A549 (cell line): ENCODE data around the gene TOB2. TPM values are rescaled to one million over a fixed set of nuclear protein-coding genes. Genes with fewer than 3 reads are reported as not detected.

ENCODE experiments used
- ATAC-seq, 2 experiments: fragments of 200-7000 bp in 1 of 2; fragments of >200 bp in 1 of 2; cut with Nextera tagmentation in 1 of 2; cut with Tn5 transposase in 1 of 2; 3 replicates each; pipeline versions ENCODE4 v1.8.0 to v1.9.1; 2018 to 2020; ENCODE audit warnings: mild to moderate bottlenecking in 1 of 2, moderate library complexity in 1 of 2
- CTCF ChIA-PET: fragments of 300-600 bp; sonication (Branson Sonifier 250); formaldehyde crosslinking; extraction: SDS; loops from one replicate; lab custom pipeline; 2021; ENCODE audit warnings: antibody characterized with exemption, inconsistent platforms; lab: Yijun Ruan, JAX
- POLR2A ChIA-PET: fragments of 350-600 bp; formaldehyde crosslinking; extraction: SDS; loops from one replicate; lab custom pipeline; 2021; ENCODE audit warnings: antibody characterized with exemption, inconsistent platforms; lab: Yijun Ruan, JAX
- DNase-seq, 2 experiments: peaks; one replicate each; pipeline versions ENCODE4 v3.0.0 to v3.0.0-alpha.2; 2011 to 2016; ENCODE audit warnings: low read depth in 1 of 2, low spot score in 1 of 2
- FAIRE-seq: peaks from 2 replicates; lab custom pipeline; 2011; peaks lifted over from hg19 to GRCh38; lab: Jason Lieb, UNC
- H3K27ac ChIP-seq, 2 experiments: fragments of >200 bp; sonication (Bioruptor Twin); formaldehyde crosslinking; 3 replicates each; pipeline ENCODE4 v1.5.1; 2016 to 2017
- H3K4me1 ChIP-seq: fragments of >200 bp; sonication (Bioruptor Twin); formaldehyde crosslinking; 3 replicates; pipeline ENCODE4 v1.6.1; 2016
- H3K4me2 ChIP-seq: fragments of >200 bp; sonication (Bioruptor Twin); formaldehyde crosslinking; 3 replicates; pipeline ENCODE4 v1.6.1; 2016
- H3K4me3 ChIP-seq: fragments of >200 bp; sonication (Bioruptor Twin); formaldehyde crosslinking; 3 replicates; pipeline ENCODE4 v1.5.1; 2016
- H3K9me3 ChIP-seq: fragments of >200 bp; sonication (Bioruptor Twin); formaldehyde crosslinking; 3 replicates; pipeline ENCODE4 v1.6.1; 2016
- CHD4 ChIP-seq: fragments of 200-600 bp; sonication (generic); IDR thresholded peaks from 2 replicates; pipeline ENCODE4 v1.6.1; 2016; ENCODE audit warnings: antibody characterized with exemption, mild to moderate bottlenecking, borderline replicate concordance
- ESRRA ChIP-seq: fragments of 150-350 bp; IDR thresholded peaks from 2 replicates; pipeline ENCODE4 v1.6.1; 2014; ENCODE audit warnings: mild to moderate bottlenecking, low read length, borderline replicate concordance
- FOSL2 ChIP-seq, 2 experiments: fragments of 450-650 bp in 1 of 2; fragments of >200 bp in 1 of 2; sonication (Bioruptor Twin) in 1 of 2; formaldehyde crosslinking; IDR thresholded peaks; 2 replicates each; pipeline versions ENCODE4 v1.5.0 to v1.6.1; 2016 to 2020; ENCODE audit warnings: mild to moderate bottlenecking in 1 of 2, moderate library complexity in 1 of 2
- RAD21 ChIP-seq, 2 experiments: fragments of >200 bp in 1 of 2; sonication (Bioruptor Twin) in 1 of 2; formaldehyde crosslinking in 1 of 2; IDR thresholded peaks in 1 of 2; conservative IDR thresholded peaks in 1 of 2; 2 replicates in 1 of 2; 3 replicates in 1 of 2; pipeline ENCODE4 v1.6.1; 2012 to 2018; ENCODE audit warnings: inconsistent platforms in 1 of 2
- RFX5 ChIP-seq: fragments of 450-650 bp; IDR thresholded peaks from 2 replicates; pipeline ENCODE4 v1.7.1; 2014; ENCODE audit warnings: antibody characterized with exemption, mild to moderate bottlenecking, moderate library complexity
- RNF2 ChIP-seq: fragments of 200-600 bp; sonication (generic); IDR thresholded peaks from 2 replicates; pipeline ENCODE4 v1.6.1; 2016; ENCODE audit warnings: low read depth, mild to moderate bottlenecking, antibody characterized with exemption, moderate library complexity, borderline replicate concordance
- TFCP2L1 ChIP-seq: fragments of 250-450 bp; sonication (Bioruptor Pico); IDR thresholded peaks from 2 replicates; pipeline ENCODE4 v1.5.0; 2021; ENCODE audit warnings: mild to moderate bottlenecking
- ZFP36 ChIP-seq: fragments of 450-650 bp; IDR thresholded peaks from 2 replicates; pipeline ENCODE4 v1.6.1; 2014; ENCODE audit warnings: borderline replicate concordance; ENCODE audit not compliant: partially characterized antibody
- ZSCAN20 ChIP-seq: fragments of 250-450 bp; sonication (Bioruptor Pico); IDR thresholded peaks from 2 replicates; pipeline ENCODE4 v1.8.0; 2022; ENCODE audit warnings: mild to moderate bottlenecking, moderate library complexity
- WGBS: methylation state at CpG from one replicate; pipeline ENCODE4 v1.1.6; 2017; ENCODE audit errors: missing lambda C conversion rate; 5-methylcytosine and 5-hydroxymethylcytosine counted together
- polyA plus RNA-seq, 4 experiments: library from polyadenylated mRNA; depleted of rRNA in 3 of 4; stranded (reverse); fragments of >200 nt; fragmentation: RNase III in 1 of 4; extraction: RNeasy Plus Mini Kit Qiagen cat#74134 plus additional on column Dnase treatment in 1 of 4; gene quantifications; 2 replicates in 3 of 4; 3 replicates in 1 of 4; pipeline ENCODE4 v1.2.3, GENCODE V29; 2011 to 2017
- TF ChIP-seq, protein P1 (sequence below): fragments of >200 bp; sonication (Bioruptor Twin); formaldehyde crosslinking; IDR thresholded peaks from 2 replicates; pipeline ENCODE4 v1.6.1; 2016
- TF ChIP-seq, protein P2 (sequence below): fragments of 250-450 bp; sonication (Bioruptor Pico); IDR thresholded peaks from 2 replicates; pipeline ENCODE4 v1.5.0; 2021; ENCODE audit warnings: mild to moderate bottlenecking, moderate library complexity, borderline replicate concordance
- TF ChIP-seq, protein P3 (sequence below): fragments of 150-350 bp; IDR thresholded peaks from 2 replicates; pipeline ENCODE4 v1.6.1; 2014; ENCODE audit warnings: low read depth, mild to moderate bottlenecking, low read length

TOB2 gene
- polyA plus RNA-seq, 2 of the 4 experiments (the other 2 are of a cell fraction) = 11.4 to 14.7 TPM

DNA sequence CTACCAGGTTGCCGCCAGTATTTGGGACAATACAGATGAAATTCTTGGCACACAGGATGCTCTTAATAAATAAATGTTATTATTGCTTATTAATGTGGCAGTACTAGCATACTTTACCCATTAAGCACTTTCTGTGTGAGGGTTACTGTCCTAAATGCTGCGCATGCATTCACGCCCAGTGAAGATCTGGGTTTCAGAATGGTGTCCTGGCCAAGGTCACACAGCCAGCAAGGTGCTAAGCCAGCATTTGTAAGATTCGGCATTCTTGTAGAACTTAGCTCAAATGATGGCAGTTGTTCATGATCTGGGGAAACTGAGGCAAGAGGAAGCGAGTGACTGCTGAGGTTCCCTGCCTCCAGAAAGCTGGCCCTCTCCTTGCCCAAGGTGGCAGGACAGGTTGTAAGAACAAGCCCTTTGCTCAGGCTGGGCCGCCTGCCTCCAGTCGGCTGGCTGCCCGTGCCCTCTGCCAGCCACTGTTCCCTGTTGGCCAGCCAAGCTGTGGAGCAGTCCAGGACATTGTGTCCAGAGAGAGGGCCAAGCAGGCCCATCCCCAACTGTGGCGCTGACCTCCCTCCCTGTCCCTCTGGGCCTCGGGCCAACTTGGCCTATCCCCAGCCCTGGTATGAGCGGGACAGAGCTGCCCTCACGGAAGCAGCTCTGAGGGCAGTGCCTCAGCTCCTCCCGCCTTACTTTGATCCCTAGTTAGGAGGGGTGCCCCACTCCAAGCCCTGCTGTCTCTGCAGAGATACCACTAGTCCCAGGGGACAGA, 28.8 kb downstream of the TOB2 start:
- Histone ChIP-seq H3K4me3 (no peak overlapping the region), H3K4me2 (peak overlapping the region; percentile 28; the same call in 1 of the 3 replicates), H3K9me3 (no peaks in the 10 kb centered on the region), H3K4me1 (peaks cover 24% of the 10 kb centered on the region), H3K27ac (peak overlapping the region; percentile 46 to 62; a peak in 3 of 6 replicates)
- FAIRE-seq = no peak
- CTCF ChIA-PET = interaction anchor here (0.8 to 1.7 kb wide), 5 partner anchors 11 to 100 kb away, joined by 3 to 5 read pairs (median 4); no protein-coding TSS in a partner anchor
- peak in 1 of 2 experiments; percentile 22 for DNase-seq
- no peak for TF ChIP-seq ESRRA
- WGBS = 67% methylated on average over 13 of the region's 13 CpGs
- no peak for ATAC-seq
- POLR2A ChIA-PET = no interaction called here

DNA sequence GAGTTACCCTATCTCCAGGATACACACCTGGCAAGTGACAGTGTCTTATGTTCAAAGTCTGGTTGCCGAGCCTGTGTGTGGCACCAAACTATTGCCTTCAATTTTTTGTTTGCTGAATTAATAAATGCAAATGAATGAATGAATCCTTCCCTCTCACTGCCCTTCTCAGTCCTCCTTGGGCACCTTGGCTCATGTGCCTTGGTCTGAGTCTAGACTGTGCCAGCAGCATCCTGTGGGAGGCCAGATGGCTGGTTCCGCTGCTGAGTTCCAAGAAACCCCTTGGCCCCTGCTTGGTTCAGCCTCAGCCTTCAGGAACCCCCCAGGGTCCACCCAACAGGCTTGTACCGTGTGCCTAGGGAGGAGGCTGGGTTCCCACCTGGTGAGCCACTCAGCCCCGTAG, 31.0 kb downstream of the TOB2 start:
- peaks cover 30% of the 10 kb centered on the region for H3K4me1 ChIP-seq
- POLR2A ChIA-PET = no interaction called here
- TF ChIP-seq CHD4 (no peak), TFCP2L1 (no peak), RFX5 (no peak), RNF2 (no peak)
- TF ChIP-seq, protein P1, sequence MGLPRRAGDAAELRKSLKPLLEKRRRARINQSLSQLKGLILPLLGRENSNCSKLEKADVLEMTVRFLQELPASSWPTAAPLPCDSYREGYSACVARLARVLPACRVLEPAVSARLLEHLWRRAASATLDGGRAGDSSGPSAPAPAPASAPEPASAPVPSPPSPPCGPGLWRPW = no peak
- TF ChIP-seq, protein P2, sequence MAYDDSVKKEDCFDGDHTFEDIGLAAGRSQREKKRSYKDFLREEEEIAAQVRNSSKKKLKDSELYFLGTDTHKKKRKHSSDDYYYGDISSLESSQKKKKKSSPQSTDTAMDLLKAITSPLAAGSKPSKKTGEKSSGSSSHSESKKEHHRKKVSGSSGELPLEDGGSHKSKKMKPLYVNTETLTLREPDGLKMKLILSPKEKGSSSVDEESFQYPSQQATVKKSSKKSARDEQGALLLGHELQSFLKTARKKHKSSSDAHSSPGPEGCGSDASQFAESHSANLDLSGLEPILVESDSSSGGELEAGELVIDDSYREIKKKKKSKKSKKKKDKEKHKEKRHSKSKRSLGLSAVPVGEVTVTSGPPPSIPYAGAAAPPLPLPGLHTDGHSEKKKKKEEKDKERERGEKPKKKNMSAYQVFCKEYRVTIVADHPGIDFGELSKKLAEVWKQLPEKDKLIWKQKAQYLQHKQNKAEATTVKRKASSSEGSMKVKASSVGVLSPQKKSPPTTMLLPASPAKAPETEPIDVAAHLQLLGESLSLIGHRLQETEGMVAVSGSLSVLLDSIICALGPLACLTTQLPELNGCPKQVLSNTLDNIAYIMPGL (CRISPR knock-in tag) = no peak
- H3K9me3 ChIP-seq = no peaks in the 10 kb centered on the region
- peak overlapping the region in 1 of 2 experiments; percentile 99; a peak in 3 of 6 replicates for H3K27ac ChIP-seq
- no peak for ATAC-seq
- CTCF ChIA-PET = interaction anchor here (1.2 kb wide), 1 partner anchor 102 kb away, joined by 3 read pairs; no protein-coding TSS in a partner anchor
- WGBS = 91% methylated on average over 4 of the region's 4 CpGs
- H3K4me3 ChIP-seq = no peak overlapping the region
- no peak for DNase-seq
- FAIRE-seq = no peak
- peak overlapping the region; percentile 95 for H3K4me2 ChIP-seq

DNA sequence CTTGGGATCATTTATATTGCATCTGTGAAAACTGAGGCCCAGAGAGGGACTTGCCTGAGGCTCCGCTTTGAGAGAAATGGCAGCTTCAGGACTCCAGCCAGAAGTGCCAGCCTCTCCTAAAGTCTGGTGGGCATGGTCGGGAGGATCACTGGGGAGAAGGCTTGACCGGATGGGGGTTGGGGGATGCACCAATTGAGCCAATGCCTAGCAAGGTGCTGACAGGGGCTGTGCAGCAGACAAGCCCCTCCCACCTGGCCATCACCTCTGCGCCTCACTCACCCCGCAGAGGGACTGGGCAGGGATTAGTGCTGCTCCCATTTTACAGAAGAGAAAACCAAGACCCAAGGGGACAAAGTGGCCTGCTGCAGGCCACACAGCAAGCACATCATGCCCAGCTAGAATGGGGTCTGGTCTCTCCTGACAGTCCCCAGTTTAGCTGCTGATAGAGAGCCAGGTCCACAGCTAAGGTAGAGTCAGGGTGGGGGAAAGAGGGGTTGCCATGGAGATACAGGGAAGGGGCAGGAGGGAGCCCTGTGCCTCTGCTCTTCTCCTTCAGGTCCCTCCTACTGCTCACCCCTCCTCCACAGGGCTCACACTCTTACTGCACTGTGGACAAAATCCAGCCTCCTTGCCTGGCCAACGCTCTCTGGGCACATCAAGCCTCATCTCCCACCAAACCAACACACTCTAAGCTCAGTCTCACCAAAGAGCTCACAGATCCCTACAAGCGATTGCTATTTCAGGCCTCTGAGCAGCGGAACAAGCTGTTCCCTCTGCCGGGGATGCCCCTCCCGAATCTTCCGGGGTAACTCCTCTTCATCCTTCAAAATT, 35.4 kb downstream of the TOB2 start:
- no peak for DNase-seq
- Histone ChIP-seq H3K4me2 (no peak overlapping the region; the same call in 2 of the 3 replicates), H3K9me3 (no peaks in the 10 kb centered on the region), H3K4me3 (no peak overlapping the region), H3K4me1 (peaks cover 16% of the 10 kb centered on the region; the same call in 2 of the 3 replicates), H3K27ac (peak overlapping the region; percentile 32 to 40; a peak in 2 of 6 replicates)
- FAIRE-seq = no peak
- ChIA-PET POLR2A (no interaction called here), CTCF (interaction anchor here (1.5 to 1.8 kb wide), 2 partner anchors 107 to 186 kb away, joined by 5 to 17 read pairs; no protein-coding TSS in a partner anchor)
- 95% methylated on average over 9 of the region's 11 CpGs for WGBS
- no peak for TF ChIP-seq FOSL2 (IDR thresholded peaks at IDR 0.05)
- no peak for TF ChIP-seq FOSL2 (CRISPR knock-in tag; IDR thresholded peaks at IDR 0.05)
- no peak for TF ChIP-seq CHD4
- no peak for TF ChIP-seq ZSCAN20 (CRISPR knock-in tag)
- TF ChIP-seq RNF2 = no peak
- no peak for ATAC-seq

DNA sequence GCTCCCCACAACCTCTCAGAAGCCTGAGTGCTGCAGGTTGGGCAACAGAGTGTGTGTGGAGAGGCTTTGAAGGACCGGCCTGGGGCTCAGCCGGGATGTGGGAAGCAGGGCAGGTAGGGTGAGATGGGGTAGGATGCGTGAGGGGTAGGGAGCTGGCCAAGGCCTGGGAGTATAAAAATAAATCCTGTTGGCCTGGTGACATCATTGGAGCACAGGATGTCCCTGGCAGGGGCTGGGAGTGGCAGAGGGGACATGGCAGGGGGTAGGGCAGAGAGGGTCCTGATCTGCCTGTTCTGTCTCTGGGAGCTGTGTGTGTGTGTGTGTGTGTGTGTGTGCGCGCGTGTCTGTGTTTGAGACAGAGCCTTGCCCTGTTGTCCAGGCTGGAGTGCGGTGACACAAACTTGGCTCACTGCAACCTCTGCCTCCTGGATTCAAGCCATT, 36.3 kb downstream of the TOB2 start:
- H3K9me3 ChIP-seq = no peaks in the 10 kb centered on the region
- H3K27ac ChIP-seq = no peak overlapping the region; a peak in 1 of 6 replicates
- TF ChIP-seq ZFP36 (no peak), RAD21 (conservative IDR thresholded peaks at IDR 0.05 in 1 of 2, IDR thresholded peaks at IDR 0.05 in 1 of 2) (no peak)
- TF ChIP-seq, protein P3, sequence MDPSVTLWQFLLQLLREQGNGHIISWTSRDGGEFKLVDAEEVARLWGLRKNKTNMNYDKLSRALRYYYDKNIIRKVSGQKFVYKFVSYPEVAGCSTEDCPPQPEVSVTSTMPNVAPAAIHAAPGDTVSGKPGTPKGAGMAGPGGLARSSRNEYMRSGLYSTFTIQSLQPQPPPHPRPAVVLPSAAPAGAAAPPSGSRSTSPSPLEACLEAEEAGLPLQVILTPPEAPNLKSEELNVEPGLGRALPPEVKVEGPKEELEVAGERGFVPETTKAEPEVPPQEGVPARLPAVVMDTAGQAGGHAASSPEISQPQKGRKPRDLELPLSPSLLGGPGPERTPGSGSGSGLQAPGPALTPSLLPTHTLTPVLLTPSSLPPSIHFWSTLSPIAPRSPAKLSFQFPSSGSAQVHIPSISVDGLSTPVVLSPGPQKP = no peak
- ChIA-PET CTCF (interaction anchor here (0.5 to 1.2 kb wide), 5 partner anchors 10 to 123 kb away, joined by 3 to 6 read pairs (median 3); no protein-coding TSS in a partner anchor), POLR2A (interaction anchor here (1.0 kb wide), 1 partner anchor 36 kb away, joined by 5 read pairs; the partner anchor contains the start of gene TOB2)
- no peak overlapping the region for H3K4me3 ChIP-seq
- H3K4me1 ChIP-seq = peaks cover 15% of the 10 kb centered on the region; the same call in 2 of the 3 replicates
- no peak overlapping the region for H3K4me2 ChIP-seq
- ATAC-seq (no peak), DNase-seq (no peak), FAIRE-seq (no peak)
- 91% methylated on average over 3 of the region's 7 CpGs for WGBS
